ENCODE results near the gene ARSG. TPM values are rescaled to one million over a fixed set of nuclear protein-coding genes. Genes with fewer than 3 reads are reported as not detected.
"Not testable (repeated sequence)": the region's sequence is repeated elsewhere in the genome, so short reads cannot be mapped to it uniquely, and the experiment has no call there.

Gene ARSG
- total RNA-seq, 1 donor from 2014 or later = 4.3 TPM

DNA sequence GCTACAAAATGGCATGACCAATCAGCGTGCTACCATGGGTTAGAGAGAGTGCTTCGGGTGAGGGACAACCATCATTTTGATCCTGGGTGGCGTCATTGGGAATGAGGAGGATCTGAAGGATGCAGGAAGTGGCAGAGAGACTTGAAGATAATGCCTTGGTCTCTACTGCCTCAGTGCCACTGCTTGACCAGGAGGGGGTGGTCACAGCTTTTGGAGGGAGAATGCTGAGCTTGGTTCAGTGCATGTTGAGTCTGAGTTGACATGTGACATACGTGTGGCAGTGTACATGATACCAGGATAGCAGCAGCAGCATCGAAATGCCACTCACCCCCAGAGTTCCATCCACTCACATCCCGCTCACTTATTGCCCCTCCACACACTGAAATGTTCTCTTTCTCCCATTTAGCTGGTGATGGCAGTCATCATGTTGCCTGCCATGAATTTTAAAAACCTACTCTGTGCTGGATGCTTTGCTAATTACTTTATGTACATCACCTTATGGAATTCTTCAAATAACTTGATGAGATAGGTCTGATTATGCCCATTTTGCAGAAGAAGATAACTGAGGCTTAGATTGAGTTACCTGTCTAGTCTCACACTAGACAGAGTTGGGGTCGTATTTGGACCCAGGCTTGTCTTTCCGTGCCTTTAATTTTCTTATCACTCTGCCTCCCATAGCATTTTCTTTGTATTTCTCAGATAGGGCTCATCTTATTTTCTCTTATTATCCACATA is 36.7 kb downstream of the ARSG start:
- DNase-seq (ENCODE audit: low spot score) = no peak

DNA sequence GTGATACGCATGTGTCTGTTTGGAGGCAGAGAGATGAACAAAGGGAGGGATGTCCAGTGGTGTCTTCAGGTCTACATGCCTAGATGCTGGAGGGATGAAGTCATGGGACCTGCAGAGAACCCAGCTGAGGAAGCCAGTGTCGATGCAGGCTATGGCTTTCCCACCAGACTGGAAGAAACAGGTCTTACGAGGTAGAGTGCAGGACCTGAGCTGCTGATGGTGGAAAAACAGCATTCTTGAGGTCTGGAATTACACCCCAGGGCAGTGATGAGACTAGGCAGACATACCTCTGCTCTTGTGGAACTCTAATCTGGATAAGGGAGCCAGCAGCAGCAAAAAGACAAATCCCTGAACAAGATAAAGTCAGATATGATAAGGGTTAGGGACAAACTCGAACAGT is 37.4 kb downstream of the ARSG start:
- DNase-seq (ENCODE audit: low spot score) = no peak

DNA sequence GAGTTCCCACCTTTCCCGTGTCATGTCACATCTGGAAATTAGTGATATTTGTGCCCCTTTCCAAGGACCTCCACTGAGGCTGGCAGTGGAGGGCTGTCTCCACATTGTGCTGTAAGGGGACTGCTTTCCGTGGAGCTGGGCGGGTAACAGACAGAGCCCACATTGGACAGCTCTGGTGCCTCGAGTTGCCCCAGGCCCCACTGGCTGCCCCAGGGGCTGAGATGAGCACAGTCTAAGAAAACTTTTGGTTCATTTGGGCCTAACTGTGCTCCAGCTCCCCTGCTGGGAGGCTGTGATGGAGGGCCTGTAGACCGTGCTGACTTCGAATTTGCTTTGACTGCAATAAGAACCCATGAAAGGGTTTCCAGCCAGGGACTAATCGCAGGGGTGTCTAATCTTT is 38.0 kb downstream of the ARSG start:
- DNase-seq (ENCODE audit: low spot score) = no peak

DNA sequence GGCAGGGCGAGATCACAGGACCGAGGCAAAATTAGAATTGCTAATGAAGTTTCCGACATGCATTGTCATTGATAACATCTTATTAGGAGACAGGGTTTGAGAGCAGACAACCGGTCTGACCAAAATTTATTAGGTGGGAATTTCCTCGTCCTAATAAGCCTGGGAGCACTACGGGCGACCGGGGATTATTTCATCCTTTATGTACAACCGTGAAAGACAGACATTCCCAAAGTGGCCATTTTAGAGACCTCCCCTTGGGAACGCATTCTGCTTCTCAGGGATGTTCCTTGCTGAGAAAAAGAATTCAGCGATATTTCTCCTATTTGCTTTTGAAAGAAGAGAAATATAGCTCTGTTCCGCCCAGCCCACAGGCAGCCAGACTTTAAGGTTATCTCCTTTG is 40.6 kb downstream of the ARSG start:
- DNase-seq (ENCODE audit: low spot score) = not testable (repeated sequence)

DNA sequence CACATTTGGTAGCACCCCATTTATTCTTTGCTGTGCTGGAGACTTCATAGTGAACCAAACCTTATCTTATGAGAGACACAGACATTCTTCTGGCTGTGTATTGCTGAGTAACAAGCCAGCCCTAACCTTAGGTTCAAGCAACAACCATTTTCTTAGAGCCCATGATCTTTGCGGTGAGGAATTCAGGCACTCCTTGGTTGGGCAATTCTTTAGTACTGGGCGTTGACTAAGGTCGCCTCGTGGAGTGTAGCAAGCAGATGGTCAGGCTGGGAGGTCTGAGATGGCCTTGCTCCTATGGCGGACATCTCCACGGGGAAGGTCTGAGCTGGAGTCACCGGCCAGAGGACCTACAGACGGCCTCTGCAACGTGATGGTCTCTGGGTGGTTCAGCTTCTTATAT is 43.1 kb downstream of the ARSG start:
- no peak for DNase-seq (ENCODE audit: low spot score)

DNA sequence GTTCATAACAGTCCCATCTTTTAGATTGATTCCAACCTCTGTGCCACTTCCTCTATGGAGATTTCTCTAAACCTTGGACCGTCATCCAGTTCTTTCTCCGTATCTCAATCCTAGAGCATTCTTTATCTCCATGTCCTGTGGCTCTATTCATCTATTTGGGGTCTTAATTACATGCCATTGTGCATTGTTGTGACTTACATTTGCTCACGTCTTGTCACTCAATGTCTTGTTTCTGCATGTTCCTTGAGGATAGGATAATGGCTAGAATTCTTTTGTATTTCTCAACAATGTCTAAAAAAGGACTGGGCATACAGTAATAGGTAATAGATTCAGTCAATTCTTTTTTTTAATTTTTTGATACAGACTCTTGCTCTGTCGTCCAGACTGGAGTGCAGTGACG is 50.2 kb downstream of the ARSG start:
- DNase-seq (ENCODE audit: low spot score) = no peak

DNA sequence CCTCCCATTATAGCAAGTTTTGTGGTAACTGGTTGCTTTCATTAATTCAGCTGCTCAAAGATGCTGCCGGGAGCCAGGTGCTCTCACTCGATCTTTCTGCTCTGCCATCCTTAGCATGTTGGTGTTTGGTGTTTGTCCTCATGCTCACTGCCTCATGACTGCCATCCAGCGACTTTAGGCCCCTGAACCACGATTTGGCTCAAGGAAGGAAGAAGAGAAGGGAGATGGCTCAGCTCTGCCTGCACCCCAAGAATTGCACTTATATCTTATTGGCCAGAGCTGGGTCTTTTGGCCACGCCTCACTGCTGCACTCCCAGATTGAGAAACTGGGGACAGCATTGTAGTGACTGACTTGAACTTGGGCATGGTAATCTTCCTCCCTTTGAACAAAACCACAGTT is 52.7 kb downstream of the ARSG start:
- DNase-seq (ENCODE audit: low spot score) = no peak

DNA sequence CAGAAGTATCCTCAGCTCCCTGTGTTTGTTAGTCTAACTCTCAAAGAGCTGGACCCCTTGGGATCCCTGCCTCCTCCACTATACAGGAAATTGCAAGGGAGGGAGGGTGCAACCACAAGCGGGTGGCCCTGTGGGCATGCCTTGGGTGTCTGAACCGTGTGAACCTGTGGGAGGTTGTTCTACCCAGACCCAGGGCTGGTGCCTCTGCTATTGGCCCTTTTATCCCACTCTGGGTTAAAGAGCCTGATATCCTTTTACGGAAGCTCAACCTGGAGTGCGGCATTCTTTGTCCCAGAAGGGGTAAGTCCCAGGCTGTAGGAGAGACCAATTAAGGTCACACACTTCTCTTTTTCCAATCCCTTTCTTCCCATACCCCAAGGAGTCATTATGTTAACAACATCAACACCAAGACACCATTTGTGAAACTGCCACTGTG is 53.4 kb downstream of the ARSG start:
- DNase-seq (ENCODE audit: low spot score) = no peak

DNA sequence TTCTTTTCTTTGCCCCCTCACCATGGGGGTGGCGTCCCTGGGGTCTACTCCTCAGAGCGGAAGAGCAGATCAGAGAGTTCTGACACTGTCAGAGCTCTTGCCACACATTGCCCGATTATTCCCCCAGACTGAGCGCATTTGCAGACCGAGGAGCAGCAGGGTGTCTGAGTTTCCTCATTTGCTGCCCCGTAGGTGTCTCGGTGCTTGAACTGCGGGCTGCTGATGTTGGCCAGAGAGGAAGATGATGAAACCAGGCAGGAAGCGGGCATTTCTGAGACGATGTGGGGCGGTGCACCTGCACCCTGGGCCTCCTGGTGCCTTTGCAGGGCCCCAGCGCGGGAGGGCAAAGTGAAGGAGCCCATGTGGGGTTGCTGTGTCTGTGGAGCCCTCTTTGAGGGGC is 55.2 kb downstream of the ARSG start:
- no peak for DNase-seq (ENCODE audit: low spot score)

DNA sequence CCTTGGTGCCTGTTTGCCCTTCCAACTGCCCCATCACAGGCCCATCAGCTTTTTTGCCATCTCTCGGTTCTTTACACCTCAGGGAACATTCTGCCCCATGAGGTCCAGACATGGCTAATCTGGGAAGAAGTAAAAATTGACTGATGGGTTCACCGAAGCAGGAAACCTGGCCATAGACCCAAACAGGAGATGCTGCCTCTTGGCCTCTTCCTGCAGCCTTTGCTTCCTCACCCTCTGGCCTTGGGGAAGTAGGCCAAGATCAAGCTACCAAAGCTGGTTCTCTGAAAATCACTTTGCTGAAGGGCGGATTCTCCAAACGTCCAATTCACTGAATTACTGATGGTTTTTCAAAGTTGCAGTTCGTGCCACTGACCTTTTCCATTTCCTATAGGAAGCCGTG is 56.1 kb downstream of the ARSG start:
- no peak for DNase-seq (ENCODE audit: low spot score)

DNA sequence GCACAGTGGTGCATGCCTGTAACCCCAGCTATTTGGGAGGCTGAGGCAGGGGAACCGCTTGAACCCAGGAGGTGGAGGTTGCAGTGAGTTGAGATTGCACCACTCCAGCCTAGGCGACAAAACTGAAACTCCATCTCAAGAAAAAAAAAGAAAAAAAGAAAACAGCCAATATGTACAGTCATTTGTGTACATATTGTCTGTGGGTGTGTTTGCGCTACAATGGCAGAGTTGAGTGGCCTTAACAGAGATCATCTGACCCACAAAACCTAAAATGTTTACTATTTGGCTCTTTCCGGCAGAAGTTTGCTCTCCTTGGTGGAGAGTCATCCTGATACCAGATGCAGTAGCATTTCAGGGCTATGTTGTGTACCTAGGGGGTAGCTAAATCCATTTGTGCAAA is 57.9 kb downstream of the ARSG start:
- DNase-seq (ENCODE audit: low spot score) = no peak

DNA sequence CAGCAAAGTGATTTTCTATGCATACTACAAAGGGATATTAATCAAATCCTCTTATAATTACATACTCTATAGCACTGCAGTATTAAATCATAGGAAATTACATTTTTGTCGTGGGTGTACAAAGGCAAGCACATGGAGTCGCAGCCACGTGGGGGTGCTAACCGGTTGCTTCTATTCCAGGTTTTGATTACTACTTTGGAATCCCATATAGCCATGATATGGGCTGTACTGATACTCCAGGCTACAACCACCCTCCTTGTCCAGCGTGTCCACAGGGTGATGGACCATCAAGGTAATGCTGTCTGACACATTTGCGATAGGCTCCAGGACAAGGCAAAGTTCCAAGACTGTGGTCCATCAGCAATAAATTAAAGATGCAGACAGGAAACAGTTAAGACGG is 60.1 kb downstream of the ARSG start:
- no peak for DNase-seq (ENCODE audit: low spot score)

DNA sequence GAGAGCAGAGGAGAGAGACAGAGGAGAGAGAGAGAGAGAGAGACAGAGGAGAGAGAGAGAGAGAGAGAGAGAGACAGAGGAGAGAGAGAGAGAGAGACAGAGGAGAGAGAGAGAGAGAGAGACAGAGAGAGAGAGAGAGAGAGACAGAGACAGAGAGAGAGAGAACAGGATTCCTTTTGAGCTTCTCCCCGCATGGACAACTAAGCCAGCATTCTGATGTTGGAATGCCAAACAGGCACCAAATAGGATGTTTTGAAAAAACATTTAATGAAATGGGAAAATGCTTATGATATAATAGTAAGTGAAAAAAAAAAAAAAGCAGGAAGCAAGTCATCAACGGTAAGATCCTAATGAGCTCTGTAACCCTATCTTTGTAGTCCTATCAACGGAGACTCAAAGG is 60.7 kb downstream of the ARSG start:
- no peak for DNase-seq (ENCODE audit: low spot score)

DNA sequence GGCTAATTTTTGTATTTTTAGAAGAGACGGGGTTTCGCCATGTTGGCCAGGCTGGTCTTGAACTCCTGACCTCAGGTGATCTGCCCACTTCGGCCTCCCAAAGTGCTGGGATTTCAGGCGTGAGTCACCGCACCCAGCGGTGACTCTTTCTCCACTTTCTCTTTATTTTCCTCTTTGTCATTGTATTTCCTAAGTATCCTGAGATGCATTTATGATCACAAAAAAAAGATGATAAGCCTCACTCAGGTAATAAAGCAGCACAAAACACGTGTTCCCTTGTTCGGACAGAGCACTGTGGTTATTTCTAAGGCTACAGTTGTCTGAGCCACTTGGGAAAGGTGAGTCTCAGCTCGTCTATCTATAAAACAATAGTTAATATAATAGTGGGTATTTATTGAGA is 61.4 kb downstream of the ARSG start:
- DNase-seq (ENCODE audit: low spot score) = not testable (repeated sequence)

DNA sequence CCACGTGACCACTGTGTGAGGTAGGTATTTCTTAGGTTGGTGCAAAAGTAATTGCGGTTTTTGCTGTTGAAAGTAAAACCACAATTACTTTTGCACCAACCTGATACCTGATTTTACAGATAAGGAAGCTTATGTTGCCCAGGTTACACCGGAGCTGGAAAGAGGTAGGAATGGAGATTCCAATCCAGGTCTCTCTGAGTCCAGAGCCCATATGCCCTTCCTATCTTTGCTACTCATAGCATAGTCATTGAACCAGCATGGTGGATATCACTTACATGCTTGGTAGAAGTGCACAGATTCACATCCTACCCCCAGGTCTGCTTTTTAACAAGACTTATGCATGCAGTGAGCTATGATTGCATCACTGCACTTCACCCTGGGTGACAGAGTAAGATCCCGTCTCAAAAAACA is 61.8 kb downstream of the ARSG start:
- DNase-seq (ENCODE audit: low spot score) = no peak

DNA sequence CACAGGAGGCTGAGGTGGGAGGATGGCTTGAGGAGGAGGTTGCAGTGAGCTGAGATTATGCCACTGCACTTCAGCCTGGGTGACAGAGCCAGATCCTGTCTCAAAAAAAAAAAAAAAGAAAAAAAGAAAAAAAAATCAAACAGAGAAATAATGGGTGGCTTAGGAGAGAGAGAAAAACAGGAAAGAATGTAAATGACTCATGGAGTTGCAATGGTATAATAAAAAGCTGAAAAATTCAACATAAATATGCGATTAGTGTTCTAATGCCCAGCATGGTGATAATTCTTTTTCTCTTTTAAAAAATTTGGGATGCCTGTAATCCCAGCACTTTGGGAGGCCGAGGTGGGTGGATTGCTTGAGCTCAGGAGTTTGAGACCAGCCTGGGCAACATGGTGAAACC is 63.0 kb downstream of the ARSG start:
- DNase-seq (ENCODE audit: low spot score) = not testable (repeated sequence)

DNA sequence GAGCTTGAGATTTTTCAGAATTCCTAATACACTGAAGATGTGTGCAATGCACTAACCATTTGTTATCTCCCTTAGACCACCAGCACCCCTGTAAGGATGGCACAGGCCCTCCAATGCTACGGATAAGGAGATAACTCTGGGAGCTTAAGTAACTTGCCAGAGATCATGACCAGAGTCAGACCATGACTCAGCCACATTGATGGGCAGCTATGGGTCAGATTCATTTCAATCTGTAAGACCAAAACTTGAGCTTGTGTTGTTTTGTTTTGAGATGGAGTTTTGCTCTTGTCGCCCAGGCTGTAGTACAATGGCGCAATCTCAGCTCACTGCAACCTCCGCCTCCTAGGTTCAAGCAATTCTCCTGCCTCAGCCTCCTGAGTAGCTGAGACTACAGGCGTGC is 63.8 kb downstream of the ARSG start:
- not testable (repeated sequence) for DNase-seq (ENCODE audit: low spot score)

DNA sequence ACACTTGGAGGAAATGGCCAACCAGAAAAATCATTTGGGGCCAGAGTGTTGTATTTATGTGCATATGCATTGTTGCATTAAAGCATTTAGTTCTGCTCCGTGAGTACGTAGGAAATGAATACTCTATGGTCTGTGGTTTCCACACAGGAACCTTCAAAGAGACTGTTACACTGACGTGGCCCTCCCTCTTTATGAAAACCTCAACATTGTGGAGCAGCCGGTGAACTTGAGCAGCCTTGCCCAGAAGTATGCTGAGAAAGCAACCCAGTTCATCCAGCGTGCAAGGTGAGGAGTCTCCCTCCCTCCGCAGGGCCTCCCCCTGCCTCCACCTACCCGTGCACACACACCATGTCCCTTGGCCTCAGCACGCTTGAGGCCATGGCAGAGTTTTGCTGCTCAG is 65.2 kb downstream of the ARSG start:
- DNase-seq (ENCODE audit: low spot score) = no peak

DNA sequence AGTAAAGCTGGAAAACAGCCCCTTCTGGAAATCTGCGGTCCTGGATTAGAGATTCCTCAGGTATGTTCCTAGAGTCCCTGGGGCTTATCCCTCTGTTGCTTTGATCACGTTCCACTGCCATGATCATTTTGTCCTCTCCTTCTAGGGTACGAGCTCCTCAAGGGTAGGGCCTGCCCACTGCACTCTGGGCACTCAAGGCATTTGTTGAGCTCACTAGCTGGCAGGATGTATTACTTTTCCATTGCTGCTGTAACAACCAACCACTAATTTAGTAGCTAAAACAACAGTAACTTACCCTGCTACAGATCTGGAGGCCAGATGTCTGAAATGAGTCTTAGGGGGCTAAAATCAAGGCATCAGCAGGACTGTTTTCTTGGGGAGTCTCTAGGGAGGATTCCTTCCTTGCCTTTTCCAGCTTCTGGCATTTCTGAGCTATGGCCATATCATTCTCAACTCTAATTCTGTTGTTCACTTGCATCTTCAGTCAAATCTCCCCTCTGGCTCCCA is 65.7 kb downstream of the ARSG start:
- DNase-seq (ENCODE audit: low spot score) = no peak

DNA sequence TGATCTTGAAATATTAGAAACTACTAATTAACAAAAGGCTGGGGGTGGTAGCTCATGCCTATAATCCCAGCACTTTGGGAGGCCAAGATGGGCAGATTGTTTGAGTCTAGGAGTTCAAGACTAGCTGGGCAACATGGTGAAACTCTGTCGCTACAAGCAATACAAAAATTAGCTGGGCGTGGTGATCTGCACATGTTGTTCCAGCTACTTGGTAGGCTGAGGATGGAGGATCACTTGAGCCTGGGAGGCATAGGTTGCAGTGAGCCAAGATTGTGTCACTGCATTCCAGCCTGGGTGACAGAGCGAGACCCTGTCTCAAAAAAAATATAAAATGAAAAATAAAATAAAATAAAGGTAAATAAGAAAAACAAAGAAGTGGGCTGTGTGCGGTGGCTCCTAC is 66.6 kb downstream of the ARSG start:
- no peak for DNase-seq (ENCODE audit: low spot score)

DNA sequence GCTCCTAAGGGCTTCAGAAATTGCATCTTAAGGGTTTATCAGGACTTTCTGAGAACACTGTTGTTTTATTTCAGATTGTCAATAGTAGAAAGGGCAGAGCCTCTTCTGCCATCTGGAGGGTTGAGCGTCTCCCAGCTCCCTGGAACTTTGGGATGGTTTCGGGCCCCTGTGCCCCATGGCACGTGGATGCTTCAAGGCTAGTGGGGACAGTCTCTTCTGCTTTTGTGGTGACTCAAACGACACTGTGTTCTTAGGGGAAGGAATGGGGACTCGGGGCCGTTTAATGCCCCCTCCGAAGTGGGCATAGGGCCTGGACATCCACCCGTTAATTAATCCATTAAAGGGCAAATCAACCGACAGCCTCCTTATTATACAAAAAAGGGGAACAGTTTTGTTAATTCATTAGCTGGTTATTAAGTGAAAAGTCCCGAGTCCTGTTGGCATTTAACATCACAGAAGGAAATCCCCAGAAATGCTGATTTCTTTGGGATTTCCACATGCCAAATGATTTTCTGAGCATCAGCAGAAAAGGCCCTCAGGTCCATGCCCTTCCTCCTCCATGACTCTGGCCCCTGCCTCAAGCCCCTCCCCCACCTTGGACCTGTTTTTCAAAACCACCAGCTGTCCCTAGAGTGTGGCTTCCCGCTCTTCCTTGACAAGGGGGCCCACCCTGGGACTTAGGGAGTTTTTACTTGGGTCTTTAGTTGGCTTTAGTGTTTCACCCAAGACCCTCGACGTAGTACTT is 68.7 kb downstream of the ARSG start:
- no peak for DNase-seq (ENCODE audit: low spot score)

DNA sequence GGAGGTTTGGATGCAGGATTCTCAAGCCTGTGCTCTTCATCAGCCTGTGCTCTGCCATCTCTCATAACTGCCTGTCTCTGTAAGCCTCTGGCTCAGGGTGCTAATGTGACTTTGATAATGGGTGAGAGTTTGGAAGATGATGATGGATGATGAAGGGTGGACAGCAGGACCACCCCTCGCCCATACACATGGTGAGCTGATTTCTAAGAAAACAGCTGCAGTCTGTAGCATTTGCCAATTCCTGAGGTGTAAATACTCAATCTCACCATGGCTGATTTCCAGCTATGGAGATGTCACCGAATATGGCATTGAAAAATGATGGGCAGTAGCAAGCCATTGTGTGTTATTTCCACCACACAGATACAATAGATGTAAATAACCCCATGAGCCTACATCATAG is 74.2 kb downstream of the ARSG start:
- no peak for DNase-seq (ENCODE audit: low spot score)

DNA sequence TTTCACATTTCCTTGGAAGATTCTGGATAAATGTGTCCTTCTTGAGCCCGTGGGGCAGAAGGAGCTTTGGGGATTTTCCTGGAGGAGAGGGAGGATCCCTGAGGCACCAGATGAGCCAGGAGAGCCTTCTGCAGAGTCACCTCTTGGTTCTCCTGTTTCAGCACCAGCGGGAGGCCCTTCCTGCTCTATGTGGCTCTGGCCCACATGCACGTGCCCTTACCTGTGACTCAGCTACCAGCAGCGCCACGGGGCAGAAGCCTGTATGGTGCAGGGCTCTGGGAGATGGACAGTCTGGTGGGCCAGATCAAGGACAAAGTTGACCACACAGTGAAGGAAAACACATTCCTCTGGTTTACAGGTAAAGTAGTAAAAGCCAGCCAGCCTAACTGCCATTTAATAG is 77.1 kb downstream of the ARSG start:
- DNase-seq (ENCODE audit: low spot score) = no peak

All from mesenteric fat pad (tissue), 1 donor.